NCI-H187 (cell line): ENCODE measurements around the gene GATAD2B.
A peak's percentile ranks its signal among the peaks of the same experiment; 100 is the strongest.
"Not testable (repeated sequence)": the region's sequence is repeated elsewhere in the genome, so short reads cannot be mapped to it uniquely, and the experiment has no call there.

Experiments used
- DNase-seq, 2 experiments: peaks; one replicate each; lab custom pipeline; 2025; lab: John Stamatoyannopoulos, UW

Gene GATAD2B

GRCh38 chr1:153886127-153886526 lies 36.6 kb downstream of the GATAD2B start:
- no peak for DNase-seq

GRCh38 chr1:153883223-153883622 lies 39.5 kb downstream of the GATAD2B start:
- DNase-seq, result no peak

GRCh38 chr1:153882296-153882912 lies 40.4 kb downstream of the GATAD2B start:
- DNase-seq, result no peak

GRCh38 chr1:153881751-153882150 lies 41.0 kb downstream of the GATAD2B start:
- DNase-seq, result peak; percentile 67 to 78

GRCh38 chr1:153880962-153881361 lies 41.8 kb downstream of the GATAD2B start:
- DNase-seq, result peak; percentile 100

GRCh38 chr1:153880024-153880423 lies 42.7 kb downstream of the GATAD2B start:
- DNase-seq, result no peak

GRCh38 chr1:153877112-153877511 lies 45.7 kb downstream of the GATAD2B start:
- no peak for DNase-seq

- DNase-seq, result no peak
Measured at GRCh38 chr1:153872934-153873333, 49.8 kb downstream of the GATAD2B start.

GRCh38 chr1:153872331-153872730 lies 50.4 kb downstream of the GATAD2B start:
- DNase-seq, result no peak

- DNase-seq, result no peak
Measured at GRCh38 chr1:153869486-153869885, 53.3 kb downstream of the GATAD2B start.

GRCh38 chr1:153866045-153866850 lies 56.5 kb downstream of the GATAD2B start:
- DNase-seq, result no peak

- DNase-seq, result no peak
Measured at GRCh38 chr1:153860285-153860684, 62.5 kb downstream of the GATAD2B start.

GRCh38 chr1:153857505-153857904 lies 65.3 kb downstream of the GATAD2B start:
- DNase-seq, result no peak

- DNase-seq, result no peak
Measured at GRCh38 chr1:153856763-153857162, 66.0 kb downstream of the GATAD2B start.

- no peak for DNase-seq
Measured at GRCh38 chr1:153852170-153852569, 70.6 kb downstream of the GATAD2B start.

GRCh38 chr1:153849487-153850185 lies 73.1 kb downstream of the GATAD2B start:
- no peak for DNase-seq

- DNase-seq, result no peak
Measured at GRCh38 chr1:153848805-153849204, 74.0 kb downstream of the GATAD2B start.

- no peak for DNase-seq
Measured at GRCh38 chr1:153845158-153845557, 77.6 kb downstream of the GATAD2B start.

GRCh38 chr1:153844349-153844748 lies 78.4 kb downstream of the GATAD2B start:
- not testable (repeated sequence) for DNase-seq

GRCh38 chr1:153842006-153842471 lies 80.7 kb downstream of the GATAD2B start:
- no peak for DNase-seq

GRCh38 chr1:153841463-153841994 lies 81.2 kb downstream of the GATAD2B start:
- no peak for DNase-seq

GRCh38 chr1:153840774-153841173 lies 82.0 kb downstream of the GATAD2B start:
- DNase-seq, result not testable (repeated sequence)
